ENCODE data around the gene LRFN2. TPM values are rescaled to one million over a fixed set of nuclear protein-coding genes. Genes with fewer than 3 reads are reported as not detected.

Gene LRFN2
- total RNA-seq, 1 donor from 2014 or later: 7.4 TPM

DNA sequence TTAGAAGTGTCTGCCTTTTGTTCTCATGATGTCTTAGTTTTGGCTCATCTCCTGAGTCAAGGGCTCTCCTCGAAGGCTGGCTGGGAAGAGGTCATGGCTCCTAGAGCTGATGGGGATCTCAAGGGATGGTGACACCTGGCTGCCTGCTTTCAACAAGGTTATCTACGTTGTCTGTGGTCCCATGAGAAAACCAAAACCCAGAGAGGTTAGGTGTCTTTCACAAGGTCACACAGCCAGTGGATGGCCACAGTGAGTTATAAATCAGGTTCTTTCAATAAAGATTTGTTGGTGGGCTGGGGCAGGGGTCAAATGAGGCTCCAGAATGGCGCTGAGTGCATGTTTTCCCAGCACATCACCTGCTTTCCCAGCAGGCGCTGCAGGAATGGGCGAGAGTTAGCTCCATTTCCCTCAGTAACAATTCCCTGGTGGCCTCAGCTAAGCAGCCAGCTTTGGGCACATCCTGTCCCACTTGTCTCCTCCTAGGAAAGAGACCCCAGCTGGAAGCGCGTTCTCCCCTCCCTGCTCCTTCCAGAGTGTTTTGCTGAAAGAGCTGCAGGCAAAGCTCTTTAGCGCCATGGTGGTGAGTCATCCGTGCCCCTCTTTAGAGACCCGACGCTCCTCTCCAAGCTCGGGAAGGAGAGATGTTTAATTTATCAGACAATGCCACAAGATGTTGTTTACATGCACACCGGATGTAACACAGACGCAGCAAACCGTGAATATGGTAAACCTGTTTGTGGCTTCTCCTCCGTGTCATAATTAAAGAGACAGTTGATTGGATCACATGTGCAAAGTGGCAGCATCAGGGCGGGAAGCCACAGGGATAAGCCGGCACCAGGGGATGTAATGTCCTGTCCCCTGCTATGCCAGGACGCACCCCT, 109.7 kb downstream of the LRFN2 start:
- intact Hi-C loops (cut with micrococcal nuclease): loop anchor here (1.0 to 5.0 kb wide), 3 partner anchors 41 to 150 kb away; no protein-coding TSS in a partner anchor

DNA sequence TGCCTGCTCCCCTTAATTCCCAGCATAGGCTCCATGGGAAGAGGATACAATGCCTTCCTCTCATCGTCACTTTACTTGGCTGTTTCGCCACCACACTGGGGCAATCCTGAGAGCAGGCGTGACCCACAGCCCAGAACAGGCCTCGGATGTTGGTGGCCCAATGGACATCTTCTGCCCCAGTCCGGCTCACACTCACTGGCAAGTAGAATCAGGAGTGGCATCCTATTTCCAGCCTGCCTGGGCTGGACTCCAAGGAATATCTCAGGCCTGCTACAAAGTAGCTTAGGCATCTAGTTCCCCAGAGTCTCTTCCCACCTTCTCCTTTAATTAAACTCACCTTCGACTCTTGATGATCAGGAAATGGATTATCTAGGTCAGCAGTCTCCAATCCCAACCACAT, 110.5 kb downstream of the LRFN2 start:
- intact Hi-C loops (cut with micrococcal nuclease): loop anchor here (1.0 to 5.0 kb wide), 2 partner anchors 40 to 149 kb away; no protein-coding TSS in a partner anchor

DNA sequence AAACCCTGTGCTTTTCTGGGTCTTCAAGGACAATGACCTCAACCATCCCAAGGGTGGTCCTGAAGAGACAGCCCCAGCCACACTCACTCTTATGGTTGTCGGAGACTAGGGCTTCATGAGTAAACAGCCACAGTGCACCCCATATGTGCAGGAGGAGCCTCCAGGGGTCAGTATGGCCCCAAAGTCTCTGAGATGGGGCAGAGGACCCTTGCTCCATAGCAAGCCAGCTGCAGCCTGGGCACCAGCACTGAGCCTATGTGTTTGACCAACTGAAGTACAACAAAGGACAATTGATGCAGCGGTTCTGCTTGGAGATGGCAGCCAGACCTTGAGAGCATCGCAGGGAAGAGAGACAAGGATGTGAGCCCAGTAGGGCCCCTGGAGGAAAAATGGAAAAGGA, 112.2 kb downstream of the LRFN2 start:
- intact Hi-C loops (cut with micrococcal nuclease): loop anchor here (5.0 kb wide), 1 partner anchor 148 kb away; no protein-coding TSS in a partner anchor

DNA sequence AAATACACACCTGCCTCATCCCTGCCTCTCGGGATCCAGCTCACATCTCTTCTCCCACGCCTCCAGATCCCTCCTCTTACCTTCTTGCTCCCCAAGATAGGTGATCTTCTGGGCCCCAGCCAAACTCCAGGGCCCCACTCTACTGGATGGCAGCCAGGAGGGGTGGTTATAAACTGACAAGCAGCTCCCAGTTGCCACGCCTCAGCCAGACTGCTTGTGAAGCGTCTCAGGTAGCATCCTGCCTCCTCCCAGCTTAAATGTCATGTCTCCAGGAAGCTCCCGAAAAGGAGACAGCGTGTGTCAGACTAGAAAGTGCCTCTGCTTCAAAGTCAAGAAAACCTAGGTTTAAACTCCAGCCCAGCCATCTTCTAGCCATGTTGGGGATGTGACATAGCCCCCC, 114.1 kb downstream of the LRFN2 start:
- intact Hi-C loops (cut with micrococcal nuclease): no loop called here

DNA sequence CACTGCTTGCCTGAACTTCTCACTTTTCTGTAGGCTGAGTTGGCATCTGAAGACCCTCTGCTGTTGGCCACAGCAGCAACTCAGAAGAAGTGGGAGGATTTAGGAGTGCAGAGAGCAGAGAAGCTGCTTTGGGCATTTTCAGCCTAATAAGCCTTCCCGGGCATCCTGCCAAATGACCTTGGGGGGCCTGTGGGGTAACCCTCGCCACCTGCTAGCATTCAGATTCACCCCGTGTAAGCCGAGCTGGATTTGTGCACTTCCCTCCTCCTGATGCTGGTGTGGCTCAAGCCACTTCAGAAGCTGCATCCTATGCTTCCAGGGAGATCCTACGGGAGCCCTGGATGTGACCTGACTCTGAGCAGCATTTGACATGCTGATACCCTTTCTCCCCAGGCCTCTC, 114.8 kb downstream of the LRFN2 start:
- intact Hi-C loops (cut with micrococcal nuclease): no loop called here

DNA sequence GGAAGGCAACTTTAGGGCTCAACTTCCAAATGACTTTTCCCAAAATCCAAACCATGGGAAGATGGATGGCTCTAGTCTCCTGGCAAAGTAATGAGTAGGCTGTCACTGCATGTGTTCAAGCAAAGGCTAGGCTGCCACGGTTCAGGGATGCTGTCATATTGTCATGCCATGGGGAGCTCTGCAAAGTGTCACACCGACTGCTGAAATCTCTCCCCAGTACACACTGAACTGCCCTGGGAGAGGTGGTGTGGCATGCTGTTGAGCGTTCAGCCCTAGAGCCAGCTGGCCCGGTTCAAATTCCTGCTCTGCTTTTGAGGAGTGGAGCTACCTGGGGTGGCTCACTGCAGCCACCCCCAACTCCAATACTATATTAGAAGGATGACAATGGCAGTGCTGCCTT, 115.9 kb downstream of the LRFN2 start:
- intact Hi-C loops (cut with micrococcal nuclease): no loop called here

DNA sequence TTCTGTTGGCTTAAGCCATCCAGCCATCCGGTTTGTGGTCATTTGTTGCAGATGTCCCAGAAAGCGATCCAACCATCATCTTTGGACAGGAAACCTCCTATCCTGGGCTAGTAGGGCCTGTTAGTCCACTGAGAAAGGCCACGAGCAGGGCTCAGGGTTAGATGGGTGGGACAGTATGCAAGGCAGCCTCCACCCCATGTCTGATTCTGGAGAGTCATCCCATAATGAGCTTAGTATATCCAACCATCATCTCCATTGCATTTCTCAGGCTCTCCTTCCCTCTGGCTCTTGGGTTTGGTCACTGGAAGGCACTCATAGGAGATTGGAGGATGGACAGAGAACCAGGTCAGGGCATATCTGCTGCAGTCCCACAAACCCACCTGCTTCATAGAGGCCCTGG, 117.8 kb downstream of the LRFN2 start:
- intact Hi-C loops (cut with micrococcal nuclease): no loop called here

DNA sequence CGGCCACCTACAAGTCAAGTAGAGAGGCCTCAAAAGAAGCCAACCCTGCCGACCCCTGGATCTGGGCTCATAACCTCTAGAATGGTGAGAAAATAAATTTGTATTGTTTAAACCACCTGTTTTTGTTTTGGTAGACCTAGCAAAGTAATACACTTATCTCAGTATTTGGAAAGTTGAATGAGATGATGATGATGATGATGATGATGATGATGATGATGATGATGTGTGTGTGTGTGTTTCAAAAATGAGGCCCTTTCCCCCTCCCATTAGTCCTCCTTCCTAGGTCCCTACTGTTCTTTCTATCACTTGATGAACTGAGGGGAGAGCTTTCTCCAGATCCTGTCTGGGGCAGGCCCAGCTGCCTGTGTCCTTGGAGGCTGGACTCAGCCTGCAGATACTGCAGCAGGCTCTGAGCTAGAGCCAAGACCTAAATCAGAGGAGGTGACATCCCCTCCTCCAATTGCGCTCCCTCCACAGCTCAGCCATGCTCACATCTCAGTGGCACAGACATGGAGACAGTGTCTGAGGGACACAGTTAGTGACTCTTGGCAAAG, 120.1 kb downstream of the LRFN2 start:
- intact Hi-C loops (cut with micrococcal nuclease): no loop called here

DNA sequence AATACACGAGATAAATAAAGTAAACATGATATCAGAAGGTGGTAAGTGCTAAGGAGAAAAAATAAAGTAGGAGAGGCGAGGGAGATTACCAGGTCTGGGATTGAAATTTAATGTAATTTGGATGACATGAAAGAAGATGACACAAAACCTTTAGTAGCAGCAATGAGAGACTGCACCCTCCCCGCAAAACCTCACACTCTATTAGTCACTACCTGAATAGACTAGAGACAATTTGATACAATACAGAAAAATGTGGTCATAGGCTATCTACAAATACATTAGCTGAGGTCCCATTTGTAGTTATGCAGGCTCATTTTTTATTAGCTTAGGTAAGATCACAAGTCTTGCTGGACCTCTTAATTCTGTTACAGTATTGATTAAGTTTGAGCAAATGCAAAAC, 125.5 kb downstream of the LRFN2 start:
- intact Hi-C loops (cut with micrococcal nuclease): no loop called here

DNA sequence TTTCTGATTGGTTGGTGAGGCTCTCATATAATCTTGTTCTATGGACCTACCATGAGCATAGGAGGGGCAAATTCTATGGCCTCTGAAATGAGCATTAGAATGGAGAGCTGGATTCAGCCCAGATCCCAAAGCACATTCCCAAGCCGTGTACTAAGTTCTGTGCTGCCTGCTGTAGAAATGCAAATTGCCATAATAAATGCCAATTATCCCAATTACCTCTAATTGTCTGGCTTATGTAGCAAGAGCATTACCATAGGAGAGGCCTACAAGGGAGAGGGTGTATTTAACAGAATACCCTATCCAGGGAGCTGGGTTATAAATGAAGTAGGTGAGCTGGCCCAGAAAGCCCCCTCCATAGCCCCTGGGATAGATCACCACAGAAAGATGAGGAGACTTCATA, 126.8 kb downstream of the LRFN2 start:
- intact Hi-C loops (cut with micrococcal nuclease): no loop called here

DNA sequence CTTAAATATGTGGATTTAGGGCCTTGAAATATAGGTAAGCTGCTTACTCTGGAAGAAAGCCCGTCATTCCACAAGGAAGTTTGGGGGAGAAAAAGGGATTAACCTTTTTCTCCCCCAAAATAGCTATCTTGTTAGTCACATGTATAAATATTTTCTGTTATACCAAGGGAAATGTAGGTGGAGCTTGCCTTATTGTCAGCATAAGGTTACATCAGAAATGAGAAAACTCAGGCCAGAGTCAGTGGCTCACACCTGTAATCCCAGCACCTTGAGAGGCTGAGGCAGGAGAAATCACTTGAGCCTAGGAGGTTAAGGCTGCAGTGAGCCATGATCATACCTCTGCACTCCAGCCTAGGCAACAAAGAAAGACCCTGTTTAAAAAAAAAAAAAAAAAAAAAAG, 129.9 kb downstream of the LRFN2 start:
- intact Hi-C loops (cut with micrococcal nuclease): no loop called here

DNA sequence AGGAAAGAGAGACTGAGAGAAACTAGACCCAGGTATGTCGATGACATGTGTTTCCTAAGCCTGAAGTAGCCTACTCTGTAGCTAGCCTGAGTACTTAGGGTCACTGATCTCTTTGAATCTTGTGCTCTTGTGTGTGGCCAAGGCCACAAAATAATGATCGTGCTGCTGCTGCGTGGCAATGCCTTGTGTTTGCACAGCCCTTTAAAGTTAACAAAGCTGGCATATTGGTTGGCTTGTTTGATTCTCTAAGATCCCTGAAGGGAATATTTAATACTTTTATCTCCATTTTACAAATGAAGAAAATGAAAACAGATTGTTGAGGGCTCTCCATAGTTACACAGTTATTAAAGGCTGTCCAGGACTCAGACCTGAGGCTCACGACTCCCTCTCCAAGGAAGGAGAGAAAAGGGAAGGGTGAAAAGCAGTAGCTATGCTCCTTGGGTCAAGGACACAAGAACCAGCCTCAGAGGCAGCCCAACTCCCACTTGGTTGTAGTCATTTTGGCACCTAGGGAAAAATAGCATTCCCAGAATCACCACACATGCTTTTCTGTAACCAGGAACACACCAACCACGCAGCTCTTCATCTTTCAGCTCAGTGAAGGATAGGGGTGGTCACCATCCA, 130.7 kb downstream of the LRFN2 start:
- intact Hi-C loops (cut with micrococcal nuclease): no loop called here

DNA sequence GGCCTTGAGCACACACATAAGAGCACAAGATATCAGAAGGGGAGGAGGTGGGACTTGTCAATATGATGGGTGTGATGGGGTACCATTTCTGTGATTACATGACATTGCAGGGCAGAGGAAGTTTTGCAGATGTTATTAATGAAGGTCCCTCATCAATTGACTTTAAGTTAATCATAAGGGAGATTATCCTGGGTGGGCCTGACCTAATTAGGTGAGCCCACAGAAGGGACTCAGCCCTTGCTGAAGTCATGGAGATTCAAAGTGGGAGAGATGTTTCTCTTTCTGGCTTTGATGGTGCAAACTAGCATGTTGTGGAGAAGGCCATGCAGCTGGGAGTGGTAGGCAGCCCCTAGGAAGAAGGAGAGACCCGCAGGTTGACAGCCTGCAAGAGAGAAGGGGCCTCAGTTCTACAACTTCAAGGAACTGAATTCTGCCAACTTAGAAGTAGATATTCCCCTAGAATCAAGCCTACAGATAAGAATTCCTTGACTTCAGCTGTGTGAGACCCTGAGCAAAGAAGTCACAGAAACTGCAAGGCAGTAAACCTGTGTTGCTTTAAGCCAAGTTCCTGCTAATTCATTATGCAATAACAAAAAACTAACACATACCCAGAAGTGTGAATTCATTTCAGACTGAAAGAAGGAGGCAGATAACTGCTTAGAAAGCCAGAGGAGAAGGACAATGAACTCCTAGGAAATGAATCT, 131.3 kb downstream of the LRFN2 start:
- intact Hi-C loops (cut with micrococcal nuclease): no loop called here

DNA sequence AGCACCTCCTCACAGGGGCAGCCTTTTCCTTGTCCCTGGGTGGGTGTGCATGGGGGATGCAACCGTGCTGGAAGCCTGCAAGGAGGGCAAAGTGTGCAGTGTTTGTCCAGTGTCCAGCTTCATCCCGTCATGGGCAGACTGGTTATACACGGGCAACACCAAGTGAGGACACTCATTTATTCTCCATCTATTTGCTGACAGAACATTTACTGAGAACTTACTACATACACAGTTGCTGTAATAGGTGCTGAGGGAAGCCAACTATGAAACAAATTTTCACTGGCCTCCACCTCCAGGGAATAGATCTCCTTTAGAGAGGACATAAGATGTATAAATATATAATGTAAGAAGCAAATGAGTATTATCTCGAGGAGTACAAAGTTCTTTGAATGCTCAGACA, 136.7 kb downstream of the LRFN2 start:
- intact Hi-C loops (cut with micrococcal nuclease): no loop called here

DNA sequence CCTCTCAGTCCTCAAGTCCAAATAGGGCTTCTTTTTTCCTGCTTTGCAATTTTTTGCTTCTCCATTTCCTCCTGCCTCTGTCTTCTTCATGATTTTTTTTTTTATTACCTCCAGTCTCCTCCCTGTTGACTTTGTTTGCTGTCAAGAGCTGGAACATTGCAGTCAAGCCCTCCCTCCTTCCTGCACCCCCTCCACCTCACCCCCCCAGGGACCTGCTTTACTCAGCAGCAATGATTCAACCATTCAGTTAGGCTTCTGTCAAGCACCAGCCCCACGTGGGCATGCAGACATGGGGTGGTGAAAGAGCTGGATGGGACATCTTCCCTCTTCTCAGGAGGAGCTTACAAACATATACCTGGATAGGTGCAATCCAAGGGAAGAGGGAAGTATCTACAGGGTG, 142.4 kb downstream of the LRFN2 start:
- intact Hi-C loops (cut with micrococcal nuclease): no loop called here

DNA sequence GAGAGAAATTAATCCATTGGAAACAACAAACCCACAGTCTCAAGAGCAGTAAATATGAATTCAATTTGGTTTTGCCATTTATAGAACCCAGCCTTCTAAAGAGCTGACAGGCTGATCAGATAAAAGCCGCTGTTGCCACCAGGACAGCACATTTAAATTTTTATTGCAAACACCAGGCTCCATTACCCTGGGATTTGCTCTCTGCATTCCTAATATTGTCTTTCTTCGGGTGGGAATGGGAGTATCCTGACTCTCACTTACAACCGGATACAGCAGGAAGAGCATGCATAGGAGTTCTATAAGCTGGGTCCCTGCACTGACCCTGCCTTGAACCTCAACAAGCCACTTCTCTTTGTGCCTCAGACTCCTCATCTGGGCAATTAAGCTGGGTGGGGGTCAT, 142.9 kb downstream of the LRFN2 start:
- intact Hi-C loops (cut with micrococcal nuclease): no loop called here

DNA sequence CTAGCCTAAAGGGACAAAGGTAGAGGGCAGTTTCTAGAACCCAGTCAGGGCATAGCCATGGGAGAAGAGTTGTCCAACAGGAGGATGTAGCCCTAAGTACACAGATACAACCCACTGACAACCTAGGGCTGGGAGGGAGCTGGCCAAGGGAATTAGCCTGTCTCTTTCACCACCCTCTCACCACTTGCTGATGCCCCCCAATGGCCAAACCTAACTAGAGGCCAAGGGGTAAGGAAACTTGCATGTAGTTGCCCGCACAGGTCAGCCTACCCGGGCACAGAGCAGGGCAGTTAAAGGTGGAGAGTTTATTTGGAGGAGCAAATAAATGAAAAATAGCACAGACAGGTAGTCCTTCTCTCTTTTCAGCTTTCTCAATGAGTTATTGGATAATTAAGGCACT, 143.3 kb downstream of the LRFN2 start:
- intact Hi-C loops (cut with micrococcal nuclease): no loop called here

DNA sequence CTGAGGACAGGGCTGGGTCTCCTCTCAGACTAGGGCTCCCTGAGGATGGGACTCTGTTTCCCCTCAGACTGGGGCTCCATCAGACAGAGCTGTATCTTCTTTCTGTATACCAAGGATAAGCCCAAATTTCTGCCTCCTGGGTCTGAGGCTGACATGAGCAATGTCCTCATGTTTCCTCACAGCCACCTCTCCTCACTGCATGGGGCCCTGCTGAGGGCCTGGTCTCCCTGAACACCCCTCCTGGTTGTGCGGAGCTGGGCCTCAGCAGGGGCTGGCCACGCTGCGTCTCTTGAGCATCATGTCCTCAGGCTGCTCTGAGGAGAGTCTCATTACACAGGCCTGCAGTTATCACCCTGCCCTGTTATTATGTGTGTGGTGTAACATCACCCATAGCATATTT, 144.6 kb downstream of the LRFN2 start:
- intact Hi-C loops (cut with micrococcal nuclease): no loop called here

DNA sequence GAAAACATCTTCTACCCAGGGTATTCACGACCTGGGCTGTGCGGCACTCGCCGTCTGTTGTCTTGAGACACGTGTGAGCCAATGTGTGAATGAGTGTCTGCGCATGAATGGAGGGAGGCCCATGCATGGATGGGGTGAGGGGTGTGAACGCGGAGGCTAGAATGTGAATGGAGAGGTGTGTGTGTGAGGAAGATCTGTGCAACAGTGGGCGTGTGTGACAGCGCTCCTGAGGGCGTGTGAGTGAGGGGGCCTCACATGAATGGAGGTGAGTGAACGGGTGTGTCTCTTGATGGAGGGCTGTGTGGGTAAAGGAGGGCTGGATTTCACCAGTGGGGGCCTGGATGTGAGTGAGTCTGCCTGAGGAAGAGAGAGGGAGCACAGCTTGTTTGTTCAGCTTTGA, 146.0 kb downstream of the LRFN2 start:
- intact Hi-C loops (cut with micrococcal nuclease): no loop called here

DNA sequence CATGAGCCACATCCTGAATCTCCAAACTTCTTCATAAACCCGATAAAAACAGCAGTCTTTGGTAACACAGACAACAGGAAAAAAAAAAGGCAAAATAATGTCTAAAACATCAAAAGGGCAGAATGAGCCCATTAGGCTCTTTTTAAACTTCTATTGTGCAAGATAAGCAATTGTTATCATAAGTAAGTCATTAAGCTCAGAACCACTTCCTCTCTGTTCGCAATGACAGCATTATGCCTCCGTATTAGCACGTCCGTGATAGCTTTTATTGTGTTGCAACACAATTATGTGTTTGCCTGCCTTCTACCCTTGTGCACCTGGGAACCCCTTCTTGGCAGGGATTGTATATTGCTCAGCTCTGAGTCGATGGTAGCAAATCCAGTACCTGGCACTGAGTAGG, 147.1 kb downstream of the LRFN2 start:
- intact Hi-C loops (cut with micrococcal nuclease): no loop called here

DNA sequence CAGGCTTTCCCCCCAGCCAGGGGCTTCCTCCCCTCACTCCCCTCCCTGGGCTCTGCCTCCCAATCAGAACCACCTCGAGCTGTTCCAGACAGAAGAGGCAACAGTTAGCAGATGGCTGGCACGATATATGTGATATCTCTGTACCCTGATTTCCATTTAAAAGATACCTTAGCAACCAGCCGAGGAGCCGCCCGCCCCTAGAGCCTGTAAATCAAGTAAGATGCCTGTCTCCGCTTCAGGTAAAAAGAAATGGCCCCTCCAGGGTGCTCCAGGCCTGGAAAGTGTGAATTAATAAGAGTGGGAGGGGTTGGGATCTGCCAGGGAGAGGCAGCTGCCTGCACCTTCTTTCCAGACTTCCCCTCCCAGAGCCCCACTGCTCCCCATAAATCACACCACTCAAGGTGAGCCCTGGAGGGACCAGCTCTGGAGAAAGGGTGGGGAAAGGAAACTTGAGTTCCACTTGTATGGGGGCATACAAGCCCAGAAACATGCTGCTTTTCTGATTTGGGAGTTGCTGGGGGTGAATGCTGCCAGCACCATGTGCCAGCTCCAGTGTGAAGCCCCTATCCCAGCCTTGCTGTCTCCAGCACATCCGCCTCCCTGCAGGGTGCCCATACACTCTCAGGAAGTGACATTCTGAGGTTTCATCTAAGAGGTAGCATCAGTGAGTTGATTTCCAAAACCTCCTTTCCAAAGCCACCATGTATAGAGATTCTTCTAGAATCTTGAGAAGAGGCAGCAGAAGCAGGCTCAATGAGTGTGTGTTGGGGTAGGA, 148.0 kb downstream of the LRFN2 start:
- intact Hi-C loops (cut with micrococcal nuclease): no loop called here

Measured in T-helper 1 cell treated with Interleukin-12 subunit alpha and Interleukin-12 subunit beta and Interleukin-4 antibody, amounts not matched to agents 30 ng/mL and 1 ng/mL, for 36 hours (primary cell).